HEK293 (cell line): ENCODE data around the gene FLRT2.

Experiments used
- CTCF ChIA-PET: fragments of 350-600 bp; formaldehyde crosslinking; extraction: SDS; loops from one replicate; lab custom pipeline; 2021; ENCODE audit warnings: antibody characterized with exemption; lab: Yijun Ruan, JAX
- POLR2A ChIA-PET: fragments of 300-600 bp; formaldehyde crosslinking; extraction: SDS; loops from one replicate; lab custom pipeline; 2020; ENCODE audit warnings: antibody characterized with exemption, inconsistent platforms; lab: Yijun Ruan, JAX
- H3K27ac ChIP-seq: fragments of 200-500 bp; sonication (Bioruptor generic); 2 replicates; pipeline ENCODE4 v1.5.1; 2014; ENCODE audit warnings: low read depth, low read length, control low read depth, inconsistent platforms; ENCODE audit errors: extremely low read depth
- H3K36me3 ChIP-seq, 2 experiments: fragments of 200-500 bp in 1 of 2; sonication (Bioruptor generic) in 1 of 2; 1 replicate in 1 of 2; 2 replicates in 1 of 2; pipeline ENCODE4 v1.5.1; 2014 to 2017; ENCODE audit warnings: inconsistent platforms in 2 of 2, low read length in 2 of 2; ENCODE audit not compliant: control insufficient read depth in 2 of 2, insufficient read depth in 1 of 2
- H3K4me1 ChIP-seq: fragments of 200-500 bp; sonication (Bioruptor generic); 2 replicates; pipeline ENCODE4 v1.5.1; 2014; ENCODE audit warnings: mild to moderate bottlenecking, low read length, inconsistent platforms; ENCODE audit not compliant: control insufficient read depth, insufficient read depth
- H3K4me3 ChIP-seq: 2 replicates; pipeline ENCODE4 v1.5.1; 2011; ENCODE audit warnings: low read depth, mild to moderate bottlenecking, control low read depth, low read length, moderate library complexity
- H3K9me3 ChIP-seq: fragments of 200-500 bp; sonication (Bioruptor generic); 2 replicates; pipeline ENCODE4 v1.5.1; 2014; ENCODE audit warnings: low read depth, low read length, inconsistent platforms; ENCODE audit not compliant: control insufficient read depth, insufficient read depth
- HOXC10 ChIP-seq: sonication (generic); formaldehyde crosslinking; IDR thresholded peaks from 2 replicates; pipeline ENCODE4 v1.8.1; 2023; ENCODE audit warnings: mild to moderate bottlenecking, missing genetic modification reagents
- IKZF3 ChIP-seq: fragments of 450-650 bp; IDR thresholded peaks from 2 replicates; pipeline ENCODE4 v1.5.0; 2018; ENCODE audit warnings: missing biosample characterization, mild to moderate bottlenecking, missing genetic modification characterization, moderate library complexity
- MEIS1 ChIP-seq: sonication (generic); formaldehyde crosslinking; IDR thresholded peaks from 2 replicates; pipeline ENCODE4 v1.8.1; 2022; ENCODE audit warnings: missing genetic modification reagents, mild to moderate bottlenecking, borderline replicate concordance
- MZF1 ChIP-seq: fragments of 450-650 bp; formaldehyde crosslinking; IDR thresholded peaks from 2 replicates; pipeline ENCODE4 v1.5.1; 2017; ENCODE audit warnings: missing biosample characterization, missing genetic modification characterization, borderline replicate concordance
- PRDM1 ChIP-seq: fragments of 450-650 bp; formaldehyde crosslinking; IDR thresholded peaks from 2 replicates; pipeline ENCODE4; 2016; ENCODE audit warnings: missing biosample characterization, missing genetic modification characterization
- RBAK ChIP-seq: fragments of 450-650 bp; formaldehyde crosslinking; IDR thresholded peaks from 2 replicates; pipeline ENCODE4 v1.5.1; 2016; ENCODE audit warnings: missing biosample characterization, missing genetic modification characterization
- ZBTB21 ChIP-seq: fragments of 450-650 bp; formaldehyde crosslinking; IDR thresholded peaks from 2 replicates; pipeline ENCODE4 v1.5.1; 2017; ENCODE audit warnings: missing biosample characterization, missing genetic modification characterization
- ZFP37 ChIP-seq: fragments of 450-650 bp; formaldehyde crosslinking; IDR thresholded peaks from 2 replicates; pipeline ENCODE4 v1.5.1; 2016; ENCODE audit warnings: missing biosample characterization, missing genetic modification characterization
- ZFP41 ChIP-seq: fragments of 450-650 bp; formaldehyde crosslinking; IDR thresholded peaks from 2 replicates; pipeline ENCODE4 v1.5.1; 2016; ENCODE audit warnings: missing biosample characterization, missing genetic modification characterization, borderline replicate concordance
- ZNF114 ChIP-seq: fragments of 450-650 bp; formaldehyde crosslinking; IDR thresholded peaks from 2 replicates; pipeline ENCODE4 v1.5.0; 2017; ENCODE audit warnings: missing biosample characterization, missing genetic modification characterization
- ZNF138 ChIP-seq: fragments of 450-650 bp; formaldehyde crosslinking; IDR thresholded peaks from 2 replicates; pipeline ENCODE4 v1.5.1; 2016; ENCODE audit warnings: missing biosample characterization, missing genetic modification characterization, borderline replicate concordance
- ZNF140 ChIP-seq: fragments of 450-650 bp; formaldehyde crosslinking; IDR thresholded peaks from 2 replicates; pipeline ENCODE4 v1.5.1; 2016; ENCODE audit warnings: missing biosample characterization, missing genetic modification characterization
- ZNF169 ChIP-seq: fragments of 450-650 bp; formaldehyde crosslinking; IDR thresholded peaks from 2 replicates; pipeline ENCODE4 v1.5.1; 2016; ENCODE audit warnings: missing biosample characterization, missing genetic modification characterization
- ZNF24 ChIP-seq: fragments of 450-650 bp; formaldehyde crosslinking; IDR thresholded peaks from 2 replicates; pipeline ENCODE4 v1.5.1; 2016; ENCODE audit warnings: missing biosample characterization, missing genetic modification characterization
- ZNF302 ChIP-seq: fragments of 450-650 bp; formaldehyde crosslinking; IDR thresholded peaks from 2 replicates; pipeline ENCODE4 v1.5.1; 2016; ENCODE audit warnings: missing biosample characterization, missing genetic modification characterization, low read depth
- ZNF324 ChIP-seq: fragments of 450-650 bp; formaldehyde crosslinking; IDR thresholded peaks from 2 replicates; pipeline ENCODE4 v1.5.1; 2016; ENCODE audit warnings: missing biosample characterization, missing genetic modification characterization
- ZNF335 ChIP-seq: fragments of 450-650 bp; formaldehyde crosslinking; conservative IDR thresholded peaks from 2 replicates; pipeline ENCODE4 v1.5.1; 2016; ENCODE audit warnings: missing biosample characterization, missing genetic modification characterization
- ZNF394 ChIP-seq: fragments of 450-650 bp; formaldehyde crosslinking; IDR thresholded peaks from 2 replicates; pipeline ENCODE4 v1.5.1; 2016; ENCODE audit warnings: missing biosample characterization, missing genetic modification characterization, mild to moderate bottlenecking, moderate library complexity, borderline replicate concordance
- ZNF404 ChIP-seq: fragments of 450-650 bp; formaldehyde crosslinking; IDR thresholded peaks from 2 replicates; pipeline ENCODE4 v1.5.1; 2017; ENCODE audit warnings: missing biosample characterization, missing genetic modification characterization
- ZNF433 ChIP-seq: fragments of 450-650 bp; formaldehyde crosslinking; IDR thresholded peaks from 2 replicates; pipeline ENCODE4 v1.5.1; 2016; ENCODE audit warnings: missing biosample characterization, missing genetic modification characterization, low read depth
- ZNF513 ChIP-seq: fragments of 450-650 bp; IDR thresholded peaks from 2 replicates; pipeline ENCODE4 v1.5.1; 2018; ENCODE audit warnings: missing biosample characterization, missing genetic modification characterization
- ZNF558 ChIP-seq: fragments of 450-650 bp; formaldehyde crosslinking; IDR thresholded peaks from 2 replicates; pipeline ENCODE4 v1.5.1; 2016; ENCODE audit warnings: missing biosample characterization, missing genetic modification characterization
- ZNF677 ChIP-seq: fragments of 450-650 bp; IDR thresholded peaks from 2 replicates; pipeline ENCODE4 v1.5.0; 2018; ENCODE audit warnings: missing biosample characterization, mild to moderate bottlenecking, missing genetic modification characterization, moderate library complexity
- ZNF792 ChIP-seq: fragments of 450-650 bp; formaldehyde crosslinking; IDR thresholded peaks from 2 replicates; pipeline ENCODE4 v1.5.1; 2016; ENCODE audit warnings: missing biosample characterization, missing genetic modification characterization
- TF ChIP-seq, protein P1 (sequence below): fragments of 450-650 bp; formaldehyde crosslinking; IDR thresholded peaks from 2 replicates; pipeline ENCODE4 v1.5.1; 2016; ENCODE audit warnings: missing biosample characterization, missing genetic modification characterization
- TF ChIP-seq, protein P2 (sequence below): fragments of 450-650 bp; formaldehyde crosslinking; IDR thresholded peaks from 2 replicates; pipeline ENCODE4 v1.5.1; 2016; ENCODE audit warnings: missing biosample characterization, missing genetic modification characterization
- TF ChIP-seq, protein P3 (sequence below): fragments of 450-650 bp; formaldehyde crosslinking; IDR thresholded peaks from 2 replicates; pipeline ENCODE4 v1.5.1; 2016; ENCODE audit warnings: missing biosample characterization, missing genetic modification characterization

Gene FLRT2

GRCh38 chr14:85599939-85600338 is 70.0 kb downstream of the FLRT2 start (continued):
- TF ChIP-seq, protein P1, sequence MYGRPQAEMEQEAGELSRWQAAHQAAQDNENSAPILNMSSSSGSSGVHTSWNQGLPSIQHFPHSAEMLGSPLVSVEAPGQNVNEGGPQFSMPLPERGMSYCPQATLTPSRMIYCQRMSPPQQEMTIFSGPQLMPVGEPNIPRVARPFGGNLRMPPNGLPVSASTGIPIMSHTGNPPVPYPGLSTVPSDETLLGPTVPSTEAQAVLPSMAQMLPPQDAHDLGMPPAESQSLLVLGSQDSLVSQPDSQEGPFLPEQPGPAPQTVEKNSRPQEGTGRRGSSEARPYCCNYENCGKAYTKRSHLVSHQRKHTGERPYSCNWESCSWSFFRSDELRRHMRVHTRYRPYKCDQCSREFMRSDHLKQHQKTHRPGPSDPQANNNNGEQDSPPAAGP (tag by site-specific recombination) = no peak
- no peak for TF ChIP-seq ZNF335 (tag by site-specific recombination)
- no peak for TF ChIP-seq ZNF138 (tag by site-specific recombination)
- no peak for TF ChIP-seq ZNF433
- no peak for TF ChIP-seq HOXC10 (CRISPR knock-in tag)
- no peak for TF ChIP-seq ZNF558
- TF ChIP-seq ZFP41 (tag by site-specific recombination) = no peak
- no peak for TF ChIP-seq ZFP37 (tag by site-specific recombination)
- TF ChIP-seq, all 188 proteins: peak for 0

- no peak for TF ChIP-seq ZNF140 (tag by site-specific recombination)
- no peak for TF ChIP-seq MZF1
- TF ChIP-seq, protein P2, sequence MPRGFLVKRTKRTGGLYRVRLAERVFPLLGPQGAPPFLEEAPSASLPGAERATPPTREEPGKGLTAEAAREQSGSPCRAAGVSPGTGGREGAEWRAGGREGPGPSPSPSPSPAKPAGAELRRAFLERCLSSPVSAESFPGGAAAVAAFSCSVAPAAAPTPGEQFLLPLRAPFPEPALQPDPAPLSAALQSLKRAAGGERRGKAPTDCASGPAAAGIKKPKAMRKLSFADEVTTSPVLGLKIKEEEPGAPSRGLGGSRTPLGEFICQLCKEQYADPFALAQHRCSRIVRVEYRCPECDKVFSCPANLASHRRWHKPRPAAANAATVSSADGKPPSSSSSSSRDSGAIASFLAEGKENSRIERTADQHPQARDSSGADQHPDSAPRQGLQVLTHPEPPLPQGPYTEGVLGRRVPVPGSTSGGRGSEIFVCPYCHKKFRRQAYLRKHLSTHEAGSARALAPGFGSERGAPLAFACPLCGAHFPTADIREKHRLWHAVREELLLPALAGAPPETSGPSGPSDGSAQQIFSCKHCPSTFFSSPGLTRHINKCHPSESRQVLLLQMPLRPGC (tag by site-specific recombination) = no peak
- TF ChIP-seq MEIS1 (CRISPR knock-in tag) = no peak
- TF ChIP-seq IKZF3 (tag by site-specific recombination) = no peak
- no peak for TF ChIP-seq ZNF324 (tag by site-specific recombination)
- TF ChIP-seq ZNF24 = no peak
- TF ChIP-seq ZNF792 (tag by site-specific recombination) = no peak
- TF ChIP-seq, protein P3, sequence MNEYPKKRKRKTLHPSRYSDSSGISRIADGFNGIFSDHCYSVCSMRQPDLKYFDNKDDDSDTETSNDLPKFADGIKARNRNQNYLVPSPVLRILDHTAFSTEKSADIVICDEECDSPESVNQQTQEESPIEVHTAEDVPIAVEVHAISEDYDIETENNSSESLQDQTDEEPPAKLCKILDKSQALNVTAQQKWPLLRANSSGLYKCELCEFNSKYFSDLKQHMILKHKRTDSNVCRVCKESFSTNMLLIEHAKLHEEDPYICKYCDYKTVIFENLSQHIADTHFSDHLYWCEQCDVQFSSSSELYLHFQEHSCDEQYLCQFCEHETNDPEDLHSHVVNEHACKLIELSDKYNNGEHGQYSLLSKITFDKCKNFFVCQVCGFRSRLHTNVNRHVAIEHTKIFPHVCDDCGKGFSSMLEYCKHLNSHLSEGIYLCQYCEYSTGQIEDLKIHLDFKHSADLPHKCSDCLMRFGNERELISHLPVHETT (tag by site-specific recombination) = no peak
- TF ChIP-seq ZNF404 (tag by site-specific recombination) = no peak
- no peak for TF ChIP-seq PRDM1 (tag by site-specific recombination)
- Histone ChIP-seq H3K36me3 (no peaks in the 10 kb centered on the region), H3K9me3 (no peaks in the 10 kb centered on the region), H3K4me3 (no peak overlapping the region), H3K27ac (no peak overlapping the region), H3K4me1 (peaks cover 6% of the 10 kb centered on the region)
- CTCF ChIA-PET = interaction anchor here (0.6 to 0.8 kb wide), 2 partner anchors 12 to 689 kb away, joined by 3 to 5 read pairs; no protein-coding TSS in a partner anchor
- POLR2A ChIA-PET = no interaction called here
Measured at GRCh38 chr14:85601246-85601645, 71.3 kb downstream of the FLRT2 start.

DNA sequence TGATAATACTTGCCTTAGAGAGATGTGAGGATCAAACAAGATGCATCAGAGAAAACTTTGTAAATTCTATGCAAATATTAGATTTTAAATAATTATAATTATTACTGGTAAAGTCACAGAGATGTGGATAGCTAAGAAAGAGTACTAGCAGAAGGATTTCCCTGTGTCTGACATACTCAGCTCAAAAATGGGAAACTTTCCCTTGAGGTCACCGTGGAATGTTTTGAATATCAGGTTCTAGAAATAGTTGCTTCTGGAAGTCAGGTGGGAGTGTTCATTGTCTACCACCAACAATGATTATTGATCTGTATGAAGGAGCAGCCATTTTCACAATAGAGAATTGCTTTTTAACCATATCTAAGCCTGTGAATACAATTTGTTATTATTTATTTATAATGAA is 71.7 kb downstream of the FLRT2 start:
- H3K27ac ChIP-seq = no peak overlapping the region
- TF ChIP-seq ZBTB21 (no peak), ZNF302 (tag by site-specific recombination) (no peak), ZNF140 (tag by site-specific recombination) (no peak), RBAK (tag by site-specific recombination) (no peak), ZNF114 (no peak), ZNF169 (no peak), ZNF677 (tag by site-specific recombination) (no peak), ZNF394 (tag by site-specific recombination) (no peak), ZNF513 (tag by site-specific recombination) (no peak)
- H3K4me3 ChIP-seq = no peak overlapping the region
- peaks cover 3% of the 10 kb centered on the region for H3K4me1 ChIP-seq
- ChIA-PET CTCF (interaction anchor here (0.8 kb wide), 1 partner anchor 12 kb away, joined by 3 read pairs; no protein-coding TSS in a partner anchor), POLR2A (no interaction called here)
- no peaks in the 10 kb centered on the region for H3K9me3 ChIP-seq
- no peaks in the 10 kb centered on the region for H3K36me3 ChIP-seq
